ENCODE results near the gene RNU1-4.
"Not testable (repeated sequence)": the region's sequence is repeated elsewhere in the genome, so short reads cannot be mapped to it uniquely, and the experiment has no call there.

RNU1-4 gene

GRCh38 chr1:16709659-16710087 lies 30.6 kb upstream of the RNU1-4 start:
- DNase-seq = not testable (repeated sequence)

- not testable (repeated sequence) for DNase-seq
Observed at GRCh38 chr1:16710618-16711017, 29.7 kb upstream of the RNU1-4 start.

GRCh38 chr1:16712131-16712530 lies 28.2 kb upstream of the RNU1-4 start:
- not testable (repeated sequence) for DNase-seq

GRCh38 chr1:16712582-16712981 lies 27.7 kb upstream of the RNU1-4 start:
- not testable (repeated sequence) for DNase-seq

- DNase-seq = not testable (repeated sequence)
Observed at GRCh38 chr1:16712984-16713383, 27.3 kb upstream of the RNU1-4 start.

- not testable (repeated sequence) for DNase-seq
Observed at GRCh38 chr1:16713480-16713879, 26.8 kb upstream of the RNU1-4 start.

GRCh38 chr1:16716691-16717335 lies 23.5 kb upstream of the RNU1-4 start:
- no peak for DNase-seq

GRCh38 chr1:16717336-16718098 lies 22.8 kb upstream of the RNU1-4 start:
- no peak for DNase-seq

- not testable (repeated sequence) for DNase-seq
Observed at GRCh38 chr1:16718099-16718907, 22.0 kb upstream of the RNU1-4 start.

- no peak for DNase-seq
Observed at GRCh38 chr1:16718908-16719533, 21.3 kb upstream of the RNU1-4 start.

GRCh38 chr1:16719571-16720350 lies 20.6 kb upstream of the RNU1-4 start:
- no peak for DNase-seq

- DNase-seq = no peak
Observed at GRCh38 chr1:16720351-16721223, 19.7 kb upstream of the RNU1-4 start.

- no peak for DNase-seq
Observed at GRCh38 chr1:16721871-16722641, 18.3 kb upstream of the RNU1-4 start.

GRCh38 chr1:16724718-16725438 lies 15.4 kb upstream of the RNU1-4 start:
- no peak for DNase-seq

GRCh38 chr1:16725439-16726245 lies 14.7 kb upstream of the RNU1-4 start:
- not testable (repeated sequence) for DNase-seq

- DNase-seq = peak; percentile 53
Observed at GRCh38 chr1:16727190-16728111, 12.9 kb upstream of the RNU1-4 start.

- DNase-seq = not testable (repeated sequence)
Observed at GRCh38 chr1:16728243-16728949, 11.9 kb upstream of the RNU1-4 start.
